ENCODE data around the gene NAV1.

DNA sequence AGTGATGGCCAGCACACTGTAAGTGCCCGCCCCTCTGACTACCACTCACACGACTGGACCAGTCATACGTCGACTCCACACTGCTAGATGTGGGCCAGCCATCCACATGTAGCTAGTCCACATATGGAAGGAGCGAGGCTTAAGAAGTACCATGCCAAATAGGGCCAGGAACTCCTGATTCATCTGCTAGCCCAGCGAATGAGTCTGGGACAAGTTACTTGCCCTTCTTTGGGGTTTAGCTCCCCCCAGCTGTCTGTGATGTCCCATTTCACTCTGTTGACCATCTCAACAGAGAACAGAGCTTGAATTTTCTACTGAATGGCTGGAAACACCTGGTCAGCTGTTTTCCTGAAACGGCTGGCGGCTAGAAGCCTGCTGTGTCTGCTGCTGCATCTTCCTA is 37.8 kb upstream of the NAV1 start:
- TF ChIP-seq RNF2 (IDR thresholded peaks at IDR 0.05; ENCODE audit: borderline replicate concordance, low read depth) = no peak
- TF ChIP-seq POLR2A (IDR thresholded peaks at IDR 0.05; ENCODE audit: low read length) = no peak
- TF ChIP-seq RCOR1 (IDR thresholded peaks at IDR 0.05; ENCODE audit: low read depth, low read length) = no peak
- TF ChIP-seq EHF (CRISPR knock-in tag; IDR thresholded peaks at IDR 0.05) = no peak
- TF ChIP-seq, protein P1, sequence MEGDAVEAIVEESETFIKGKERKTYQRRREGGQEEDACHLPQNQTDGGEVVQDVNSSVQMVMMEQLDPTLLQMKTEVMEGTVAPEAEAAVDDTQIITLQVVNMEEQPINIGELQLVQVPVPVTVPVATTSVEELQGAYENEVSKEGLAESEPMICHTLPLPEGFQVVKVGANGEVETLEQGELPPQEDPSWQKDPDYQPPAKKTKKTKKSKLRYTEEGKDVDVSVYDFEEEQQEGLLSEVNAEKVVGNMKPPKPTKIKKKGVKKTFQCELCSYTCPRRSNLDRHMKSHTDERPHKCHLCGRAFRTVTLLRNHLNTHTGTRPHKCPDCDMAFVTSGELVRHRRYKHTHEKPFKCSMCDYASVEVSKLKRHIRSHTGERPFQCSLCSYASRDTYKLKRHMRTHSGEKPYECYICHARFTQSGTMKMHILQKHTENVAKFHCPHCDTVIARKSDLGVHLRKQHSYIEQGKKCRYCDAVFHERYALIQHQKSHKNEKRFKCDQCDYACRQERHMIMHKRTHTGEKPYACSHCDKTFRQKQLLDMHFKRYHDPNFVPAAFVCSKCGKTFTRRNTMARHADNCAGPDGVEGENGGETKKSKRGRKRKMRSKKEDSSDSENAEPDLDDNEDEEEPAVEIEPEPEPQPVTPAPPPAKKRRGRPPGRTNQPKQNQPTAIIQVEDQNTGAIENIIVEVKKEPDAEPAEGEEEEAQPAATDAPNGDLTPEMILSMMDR (IDR thresholded peaks at IDR 0.05) = no peak
